HFFc6 (cell line): ENCODE results near the gene SELENOT. TPM values are rescaled to one million over a fixed set of nuclear protein-coding genes. Genes with fewer than 3 reads are reported as not detected.

ENCODE experiments used
- DNase-seq: peaks from one replicate; pipeline ENCODE4 v3.0.0-alpha.2; 2018
- H3K27ac Mint-ChIP-seq: 2 replicates; pipeline ENCODE4 v1.8.0; 2020; ENCODE audit warnings: mild to moderate bottlenecking, mixed read lengths
- H3K27me3 Mint-ChIP-seq: 2 replicates; pipeline ENCODE4 v1.8.0; 2021; ENCODE audit warnings: mild to moderate bottlenecking, moderate library complexity, mixed read lengths; ENCODE audit not compliant: insufficient read depth
- H3K36me3 Mint-ChIP-seq: 2 replicates; pipeline ENCODE4 v1.8.0; 2021; ENCODE audit warnings: low read depth, mixed read lengths
- H3K4me1 Mint-ChIP-seq: 2 replicates; pipeline ENCODE4 v1.8.0; 2020; ENCODE audit warnings: low read depth, mixed read lengths
- H3K4me3 Mint-ChIP-seq: 2 replicates; pipeline ENCODE4 v1.8.0; 2020; ENCODE audit warnings: mild to moderate bottlenecking, moderate library complexity, mixed read lengths
- H3K9me3 Mint-ChIP-seq: 2 replicates; pipeline ENCODE4 v1.8.0; 2020; ENCODE audit warnings: mild to moderate bottlenecking, mixed read lengths
- CTCF ChIP-seq: fragments of 200-600 bp; sonication (generic); IDR thresholded peaks from 2 replicates; pipeline ENCODE4 v1.5.0; 2021; ENCODE audit warnings: antibody characterized with exemption, mild to moderate bottlenecking
- total RNA-seq, 6 experiments: library from RNA; stranded (reverse); fragmentation: NEBNext Ultra II Directional; extraction: Animal tissue kit (Norgen Biotek cat#: 25700); gene quantifications; 2 replicates in 1 of 6; 3 replicates in 5 of 6; pipeline ENCODE4 v1.2.3, GENCODE V29; 2021

Gene SELENOT
- total RNA-seq, 6 experiments from 2014 or later, result 144 to 189 (median 180) TPM

DNA sequence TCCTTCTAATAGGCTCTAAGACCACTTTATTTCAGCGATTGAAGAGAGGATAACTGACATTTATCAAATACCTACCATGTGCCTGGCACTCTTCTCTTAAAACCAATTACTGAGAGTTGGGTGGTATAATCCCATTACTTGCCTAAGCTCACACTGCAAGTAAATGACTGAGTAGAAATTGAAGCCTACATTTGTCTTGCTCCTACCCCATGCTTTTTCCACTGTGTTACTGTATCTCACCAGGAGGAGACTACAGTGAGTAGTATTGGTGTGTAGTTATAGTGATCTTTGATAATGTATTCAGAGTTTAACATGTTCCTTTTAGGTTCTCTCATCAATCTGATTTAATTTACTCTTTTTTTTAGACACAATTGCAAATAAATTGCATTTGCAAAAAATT is 35.8 kb upstream of the SELENOT start:
- DNase-seq, result no peak
- Mint-ChIP-seq H3K36me3 (peaks cover 26% of the 10 kb centered on the region; the same call in 1 of the 2 replicates), H3K27me3 (no peaks in the 10 kb centered on the region), H3K4me3 (no peak overlapping the region), H3K9me3 (no peaks in the 10 kb centered on the region), H3K4me1 (no peaks in the 10 kb centered on the region), H3K27ac (no peak overlapping the region)
- no peak for TF ChIP-seq CTCF

DNA sequence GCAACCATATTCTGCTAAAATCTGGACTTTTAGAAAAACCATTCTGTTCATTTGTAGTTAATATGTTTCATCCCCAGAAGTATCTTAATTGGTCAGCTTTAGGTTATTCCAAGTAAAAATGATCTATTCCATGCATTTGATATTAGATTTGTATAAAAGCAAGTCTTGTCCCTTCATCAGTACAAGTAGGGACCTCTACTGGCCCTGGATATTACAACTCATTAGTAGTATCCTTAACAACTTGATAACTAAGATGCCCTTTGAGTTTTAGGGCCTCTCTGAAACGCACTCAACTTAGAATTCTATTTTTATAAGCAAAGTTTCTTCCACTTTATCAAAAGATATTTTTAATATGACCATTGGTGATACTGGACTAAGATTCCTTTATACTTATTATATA is 25.3 kb upstream of the SELENOT start:
- Mint-ChIP-seq H3K36me3 (peaks cover 7% of the 10 kb centered on the region; the same call in 1 of the 2 replicates), H3K9me3 (no peaks in the 10 kb centered on the region)
- DNase-seq, result no peak

DNA sequence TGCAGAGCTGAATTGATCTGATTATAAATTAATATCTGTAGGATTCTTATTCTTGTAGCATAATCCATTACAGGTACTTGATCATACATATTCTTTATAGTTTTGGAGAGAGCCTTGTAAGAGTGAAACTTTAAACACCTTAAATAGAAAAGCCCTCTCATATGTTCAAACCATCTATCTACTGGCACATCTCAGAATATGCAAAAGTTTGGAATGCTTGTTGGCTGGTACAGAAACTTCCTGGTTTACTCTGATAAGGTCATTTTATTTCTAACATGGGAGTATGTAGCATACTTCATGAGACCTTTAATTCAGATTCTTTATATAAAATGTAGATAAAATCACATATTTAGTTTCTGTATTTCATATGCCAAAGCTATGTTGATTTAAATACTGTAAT is 21.9 kb upstream of the SELENOT start:
- Mint-ChIP-seq H3K36me3 (peaks cover 7% of the 10 kb centered on the region; the same call in 1 of the 2 replicates), H3K9me3 (no peaks in the 10 kb centered on the region), H3K4me3 (no peak overlapping the region), H3K4me1 (no peaks in the 10 kb centered on the region), H3K27me3 (no peaks in the 10 kb centered on the region), H3K27ac (no peak overlapping the region)
- no peak for TF ChIP-seq CTCF
- no peak for DNase-seq

More for the DNA sequence above, 25.3 kb upstream of the SELENOT start:
- Mint-ChIP-seq H3K27me3 (no peaks in the 10 kb centered on the region), H3K4me1 (no peaks in the 10 kb centered on the region), H3K4me3 (no peak overlapping the region), H3K27ac (no peak overlapping the region)
- peak; percentile 27 for TF ChIP-seq CTCF

GRCh38 chr3:150582620-150583019 is 20.5 kb upstream of the SELENOT start:
- H3K4me1 Mint-ChIP-seq, result no peaks in the 10 kb centered on the region

DNA sequence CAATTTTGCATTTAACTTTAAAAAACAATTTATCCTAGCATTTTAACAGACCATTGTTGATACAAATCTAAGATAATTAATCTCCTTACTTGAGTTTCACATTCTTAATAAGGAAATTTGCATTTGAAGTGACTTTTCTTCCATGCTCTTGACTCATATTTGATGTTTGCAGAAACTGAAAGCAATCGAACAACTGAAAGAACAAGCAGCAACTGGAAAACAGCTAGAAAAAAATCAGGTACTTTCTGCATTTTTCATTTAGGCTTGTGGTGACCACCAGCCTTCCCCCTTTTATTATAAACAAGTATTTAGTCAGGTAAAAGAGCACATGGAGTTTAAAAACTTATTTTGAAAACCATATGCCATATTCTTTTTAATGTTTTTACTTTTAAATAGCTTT is 20.1 kb upstream of the SELENOT start:
- Mint-ChIP-seq H3K36me3 (no peaks in the 10 kb centered on the region; the same call in 1 of the 2 replicates), H3K4me1 (no peaks in the 10 kb centered on the region), H3K9me3 (no peaks in the 10 kb centered on the region), H3K27me3 (no peaks in the 10 kb centered on the region), H3K27ac (no peak overlapping the region), H3K4me3 (no peak overlapping the region)
- DNase-seq, result no peak
- no peak for TF ChIP-seq CTCF

More at GRCh38 chr3:150582620-150583019, 20.5 kb upstream of the SELENOT start:
- TF ChIP-seq CTCF, result no peak
- no peaks in the 10 kb centered on the region for H3K27me3 Mint-ChIP-seq
- no peaks in the 10 kb centered on the region; the same call in 1 of the 2 replicates for H3K36me3 Mint-ChIP-seq
- no peaks in the 10 kb centered on the region for H3K9me3 Mint-ChIP-seq
- no peak overlapping the region for H3K4me3 Mint-ChIP-seq
- no peak overlapping the region for H3K27ac Mint-ChIP-seq
- DNase-seq, result no peak
